GM21576 (cell line): Measurements from ENCODE around the gene CPNE8.

Source experiments
- ATAC-seq: cut with Tn5 transposase; IDR thresholded peaks from one replicate; pipeline ENCODE4 v1.9.1; 2021; ENCODE audit warnings: mild to moderate bottlenecking, moderate library complexity; ENCODE audit not compliant: unreplicated experiment

CPNE8 gene

DNA sequence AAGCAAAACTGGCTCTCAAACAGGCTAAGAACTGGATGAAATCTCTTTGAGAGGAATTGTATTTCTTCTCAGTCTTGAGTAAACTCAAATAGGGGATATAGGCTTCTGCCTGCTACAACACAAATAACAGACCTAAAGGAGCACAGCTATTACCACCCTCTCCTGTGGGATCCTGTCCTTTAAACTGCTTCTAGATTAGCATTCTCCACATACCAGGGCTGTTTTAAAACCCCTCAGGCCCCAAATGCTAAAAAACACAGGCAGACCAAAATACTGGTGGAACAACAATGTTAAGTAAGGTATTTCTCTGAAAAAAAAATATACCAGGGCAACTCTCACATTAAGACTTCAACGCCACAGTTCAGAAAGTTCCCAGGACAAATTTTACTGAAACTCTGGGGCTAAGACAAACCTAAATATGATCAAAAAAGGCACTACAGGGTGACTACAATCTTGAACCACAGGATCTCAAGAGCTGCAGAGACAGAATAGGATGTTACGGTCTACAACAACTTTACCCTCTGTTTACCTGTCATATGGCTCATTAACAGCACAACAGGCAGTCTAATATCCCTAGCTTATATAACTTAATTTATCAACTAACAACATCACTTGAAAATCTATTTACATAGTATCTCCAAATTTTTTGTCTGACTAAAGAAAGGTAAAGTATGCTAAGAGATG lies 7.2 kb downstream of the CPNE8 start:
- ATAC-seq = no peak

DNA sequence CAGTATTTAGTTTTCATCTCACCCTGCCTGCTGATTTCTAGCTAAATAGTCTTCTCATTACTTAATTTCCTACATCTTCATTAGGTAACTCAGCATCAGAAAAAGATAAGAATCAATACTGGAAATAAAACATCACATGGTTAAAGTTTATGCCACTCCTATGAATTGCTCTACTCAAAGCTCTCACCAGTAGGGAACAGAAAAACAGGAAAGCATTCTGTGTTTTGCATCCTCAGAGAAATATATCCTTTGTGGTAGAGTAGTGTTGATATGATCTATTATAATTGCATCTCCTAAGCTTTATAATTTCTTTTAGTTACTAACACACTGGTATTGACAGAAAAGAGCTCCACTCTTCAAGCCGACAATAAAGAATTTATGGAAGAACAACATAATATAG lies 9.9 kb downstream of the CPNE8 start:
- no peak for ATAC-seq

DNA sequence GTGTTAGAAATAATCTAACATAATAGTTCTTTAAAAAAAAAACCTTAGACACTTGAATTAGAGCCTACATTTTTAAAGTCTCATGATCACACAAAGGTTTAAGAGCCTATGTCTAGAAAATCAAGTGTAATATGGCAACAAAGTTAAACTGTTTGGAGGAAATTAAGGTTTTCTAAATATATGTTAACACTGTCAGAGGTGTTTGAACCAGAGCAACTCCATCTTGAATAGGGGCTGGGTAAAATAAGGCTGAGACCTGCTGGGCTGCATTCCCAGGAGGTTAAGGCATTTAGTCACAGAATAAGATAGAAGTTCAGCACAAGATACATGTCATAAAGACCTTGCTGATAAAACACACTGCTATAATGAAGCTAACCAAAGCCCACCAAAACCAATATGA lies 12.4 kb downstream of the CPNE8 start:
- ATAC-seq = no peak

DNA sequence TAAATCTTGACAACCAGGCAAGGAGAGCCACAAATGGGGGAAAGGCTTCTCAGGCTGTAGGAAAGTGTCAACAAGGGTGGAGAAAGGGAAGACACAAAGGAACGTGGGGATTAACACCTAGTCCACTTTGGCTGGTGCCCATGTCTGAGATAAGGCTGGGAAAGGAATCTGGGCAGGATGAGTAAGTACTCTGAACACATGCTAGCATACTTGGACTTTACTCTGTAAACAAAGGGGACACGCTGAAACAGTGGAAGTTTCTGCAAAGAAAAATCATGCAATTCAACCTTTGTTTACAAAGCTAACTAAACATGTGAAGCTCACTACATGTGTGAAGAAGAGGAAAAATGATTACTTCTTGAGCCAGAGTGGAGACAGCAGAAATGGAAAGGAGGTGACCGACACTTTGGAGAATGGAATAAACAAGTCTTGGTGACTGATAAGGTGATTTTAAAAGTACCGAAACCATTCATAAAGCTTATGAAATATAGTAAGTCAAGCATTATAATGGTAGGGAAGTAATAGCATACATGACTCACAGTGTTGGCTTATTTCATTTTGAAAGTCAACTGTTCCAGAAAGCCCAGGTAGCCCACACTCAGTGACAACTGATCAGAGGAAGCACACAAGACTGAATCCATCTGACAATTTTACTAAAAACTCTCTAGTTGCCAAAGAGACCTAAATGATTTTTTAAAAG lies 13.2 kb downstream of the CPNE8 start:
- peak; percentile 71 for ATAC-seq

DNA sequence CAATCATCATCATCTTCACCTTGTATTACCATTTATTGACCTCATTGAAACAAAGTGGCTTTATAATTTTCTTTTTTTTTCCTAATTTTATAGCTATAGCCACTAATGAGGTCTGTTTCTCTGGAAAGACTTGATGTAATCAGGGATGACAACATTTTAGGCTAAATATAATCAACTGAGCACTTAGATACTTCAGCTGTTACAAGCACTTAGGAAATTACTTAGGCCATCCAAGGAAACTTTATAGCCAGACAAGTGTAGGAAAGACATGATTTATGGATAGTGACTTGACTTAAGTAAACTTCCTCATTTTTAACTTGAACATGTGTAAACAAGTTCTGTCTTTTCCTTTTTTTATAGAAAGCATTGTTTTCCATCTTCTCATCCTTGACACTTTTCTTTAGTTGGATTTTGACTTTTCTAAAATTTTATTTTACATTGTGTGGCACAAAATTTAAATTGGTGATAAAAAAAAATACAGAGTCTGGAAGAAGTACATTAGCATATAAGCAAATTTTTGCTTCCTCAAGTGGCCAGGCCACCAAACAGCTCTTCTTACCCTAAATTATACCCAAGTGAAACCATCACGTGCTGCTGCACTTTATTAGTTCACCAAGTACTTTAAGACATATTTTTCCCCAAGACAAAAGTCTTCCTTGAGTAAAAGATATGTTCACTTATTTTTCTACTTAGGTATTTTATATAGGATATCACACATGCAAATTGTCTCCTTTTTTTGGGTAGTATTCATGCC lies 15.1 kb downstream of the CPNE8 start:
- ATAC-seq = no peak

DNA sequence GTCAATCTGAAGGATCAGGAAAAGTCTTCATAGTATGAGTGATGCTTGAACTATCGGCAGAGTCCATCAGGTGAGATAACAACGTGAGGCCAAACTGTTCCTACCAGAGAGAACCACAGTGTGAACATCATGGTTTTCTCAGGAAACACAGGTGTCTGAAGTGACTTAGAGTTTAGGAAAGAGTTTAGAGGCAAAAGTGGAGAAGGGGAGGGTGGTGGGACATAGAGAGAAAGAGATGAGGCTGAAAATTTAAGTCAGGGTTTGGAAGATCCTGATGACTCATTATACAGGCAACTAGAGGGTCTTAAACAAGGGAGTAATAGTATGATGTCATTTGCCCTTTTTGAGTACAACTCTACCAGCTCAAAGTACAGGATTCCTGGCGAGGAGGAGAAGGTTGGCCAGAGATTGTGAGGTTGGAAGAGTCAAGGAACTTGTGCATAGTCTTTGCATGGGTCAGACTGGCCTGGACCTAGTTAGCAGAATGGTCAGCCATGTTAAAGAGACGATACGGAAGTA lies 16.0 kb downstream of the CPNE8 start:
- no peak for ATAC-seq

DNA sequence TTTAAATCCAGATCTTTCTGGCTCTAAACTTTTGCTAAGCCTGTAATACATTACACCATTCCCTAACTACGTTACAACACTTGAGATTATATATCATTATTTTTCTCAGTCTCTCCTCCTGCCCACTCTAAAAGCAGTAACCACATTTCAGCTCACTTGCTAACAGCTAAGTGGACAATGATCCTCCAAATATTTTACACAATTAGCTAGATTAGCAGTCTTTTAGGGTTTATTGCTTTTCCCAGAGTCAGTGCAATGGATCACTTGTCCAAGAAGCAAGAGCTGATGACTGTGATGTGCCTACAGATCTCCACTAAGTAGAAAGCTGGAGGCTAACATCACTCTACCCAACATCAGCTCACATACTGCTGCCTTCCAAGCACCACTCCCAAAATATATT lies 17.6 kb downstream of the CPNE8 start:
- no peak for ATAC-seq

DNA sequence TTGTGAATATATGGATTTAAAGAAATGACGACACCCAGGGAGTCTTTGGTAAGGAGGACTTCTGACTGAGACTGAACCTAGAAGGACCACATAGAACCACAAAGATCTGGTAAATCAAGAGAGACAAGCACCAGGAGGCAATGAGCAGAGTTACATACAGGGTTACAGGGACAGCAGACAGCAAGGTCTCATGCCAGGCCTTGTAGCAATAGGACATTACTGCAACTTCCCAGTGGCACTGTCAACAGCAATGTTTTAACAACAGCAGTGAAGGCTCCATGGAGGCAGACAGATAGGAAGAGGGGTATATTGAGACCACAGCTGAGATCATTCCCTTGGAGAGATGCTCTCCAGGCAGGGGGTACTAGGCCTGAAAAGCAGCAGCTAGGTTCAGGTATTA lies 18.5 kb downstream of the CPNE8 start:
- ATAC-seq = no peak

DNA sequence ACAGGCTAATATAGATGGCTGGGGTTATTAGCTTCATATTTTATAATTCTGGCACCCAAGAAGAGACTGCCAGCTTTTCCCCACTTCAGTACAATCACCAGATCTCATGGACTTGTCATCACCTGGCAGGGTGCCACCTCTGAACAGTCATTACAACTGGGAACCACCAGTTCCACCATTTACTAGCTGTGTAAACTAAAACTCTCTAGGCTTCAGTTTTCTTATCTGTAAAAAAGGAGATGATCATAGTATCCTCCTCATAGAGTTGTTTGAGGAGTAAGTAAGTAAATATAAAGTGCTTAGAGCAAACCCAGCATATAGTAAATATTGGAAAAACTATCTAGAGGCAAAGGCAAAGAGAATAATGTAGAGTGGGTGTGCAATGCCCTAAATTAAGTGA lies 19.3 kb downstream of the CPNE8 start:
- ATAC-seq = no peak

DNA sequence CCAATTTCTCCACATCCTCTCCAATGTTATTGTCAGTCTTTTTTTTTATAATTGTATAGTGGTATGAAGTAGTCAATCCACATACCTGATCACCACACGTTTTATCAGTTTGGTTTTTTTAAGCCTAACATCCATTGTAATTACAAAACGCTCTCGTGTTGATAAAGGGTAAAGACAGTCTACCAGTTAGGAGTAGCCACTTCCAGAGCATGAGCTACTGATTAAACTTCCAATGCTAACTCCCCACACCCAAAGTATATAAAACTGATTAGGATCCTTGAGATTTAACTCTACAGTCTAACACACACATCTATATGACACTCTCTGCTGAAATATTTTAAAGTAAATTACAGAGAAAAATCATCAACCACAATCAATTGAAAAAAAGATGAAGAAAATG lies 20.7 kb downstream of the CPNE8 start:
- ATAC-seq = no peak

DNA sequence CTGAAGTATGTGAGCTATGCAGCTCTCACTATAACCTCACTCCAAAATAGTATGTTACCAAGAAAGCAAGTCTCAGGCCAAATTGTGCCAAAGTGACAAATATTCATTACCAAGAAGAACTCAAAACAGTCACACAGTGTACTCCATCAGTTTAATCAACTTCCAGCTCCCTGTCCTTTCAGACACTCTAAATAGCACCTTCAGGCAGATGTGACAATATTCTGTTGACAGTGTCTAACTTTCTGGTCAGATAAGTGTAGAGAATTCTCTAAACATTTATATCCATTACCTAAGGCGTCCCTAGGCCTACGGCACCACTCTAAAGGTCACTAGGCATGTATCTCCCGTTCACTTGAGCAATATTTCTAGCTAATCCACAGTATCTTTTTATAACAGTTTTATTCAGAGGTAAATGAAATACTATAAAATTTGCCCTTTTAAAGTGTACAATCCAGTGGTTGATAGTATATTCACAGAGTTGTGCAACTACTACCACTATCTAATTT lies 21.7 kb downstream of the CPNE8 start:
- no peak for ATAC-seq

DNA sequence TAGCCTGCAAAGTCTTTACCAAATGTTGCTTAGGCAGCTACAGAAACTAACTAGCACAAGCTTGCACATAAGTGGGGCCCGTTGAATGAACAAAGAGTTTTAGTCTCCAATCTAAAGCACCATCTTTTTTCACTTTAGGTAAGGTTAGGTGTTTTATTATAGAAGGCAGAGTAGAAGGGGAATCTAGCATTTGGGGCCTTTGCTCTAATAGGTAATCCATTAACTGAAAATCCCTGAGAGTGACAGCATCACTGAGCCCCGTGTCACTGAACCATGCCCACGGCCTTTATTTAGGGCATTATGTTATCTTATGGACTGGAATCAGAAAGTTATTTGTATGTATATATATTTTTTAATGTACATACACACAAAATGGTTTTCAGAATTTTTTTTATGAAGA lies 25.1 kb downstream of the CPNE8 start:
- no peak for ATAC-seq

DNA sequence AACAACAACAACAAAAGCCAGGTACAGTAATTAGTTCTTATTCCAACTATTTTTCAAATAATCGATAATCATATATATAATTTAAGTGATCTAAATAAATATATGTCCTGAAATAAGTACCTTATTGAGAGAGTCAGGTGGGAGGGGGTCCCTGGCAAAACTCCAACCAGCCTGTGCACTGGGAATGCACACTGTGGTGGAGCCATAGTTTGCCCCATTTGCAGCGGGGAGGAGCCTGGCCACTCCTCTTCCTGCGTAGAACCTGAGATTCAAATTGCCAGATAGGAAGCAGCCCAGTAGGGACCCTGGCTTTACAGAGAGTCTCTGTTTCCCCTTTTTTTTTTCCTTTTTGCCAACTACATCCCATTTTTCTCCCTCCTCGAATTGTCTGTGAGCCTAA lies 26.4 kb downstream of the CPNE8 start:
- no peak for ATAC-seq

DNA sequence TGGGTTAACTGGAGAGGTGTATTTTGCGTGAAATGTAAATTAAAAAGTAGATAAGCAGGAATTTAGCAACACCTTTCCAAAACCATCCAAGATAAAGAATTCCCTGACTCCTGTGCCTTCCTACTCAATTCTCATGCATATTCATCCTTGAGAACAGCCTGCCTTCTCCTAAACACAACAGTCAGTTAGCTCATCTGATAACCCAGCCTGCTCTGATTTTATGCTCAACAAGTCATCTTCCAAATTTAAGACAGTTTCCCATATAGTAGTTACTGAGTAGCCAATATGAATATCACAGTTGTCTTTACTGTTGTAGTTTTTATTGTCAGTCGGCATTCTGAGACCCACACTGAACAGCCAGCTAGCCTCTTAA lies 27.1 kb downstream of the CPNE8 start:
- ATAC-seq = no peak

DNA sequence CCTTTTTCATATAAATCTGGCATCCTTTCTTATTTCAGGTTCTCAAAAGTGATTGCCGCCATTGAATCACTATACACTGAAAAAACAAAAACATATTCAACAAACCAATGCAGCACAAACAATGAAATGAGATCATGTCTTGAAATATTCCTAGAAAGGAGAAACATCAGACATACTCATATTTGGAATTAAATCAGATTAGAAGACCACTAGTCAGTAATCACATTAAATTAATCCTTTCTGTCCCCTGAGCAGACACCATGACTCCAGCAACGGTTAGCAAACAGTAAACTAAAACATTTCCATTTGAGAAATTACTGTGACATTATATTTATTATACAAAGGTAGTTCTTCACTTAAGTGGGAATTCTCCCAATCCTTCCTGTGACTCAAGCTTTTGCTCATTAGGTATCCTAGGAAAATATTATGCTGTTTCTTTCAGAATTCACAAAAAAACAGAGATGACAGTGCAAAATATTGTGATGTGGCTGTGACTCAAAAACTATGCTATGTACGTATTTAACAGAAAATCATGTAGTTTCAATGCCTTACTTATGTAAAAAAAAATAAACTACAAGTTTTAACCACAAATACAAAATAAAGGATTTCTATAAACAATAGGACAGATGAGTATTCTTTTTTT lies 29.7 kb downstream of the CPNE8 start:
- ATAC-seq = no peak

DNA sequence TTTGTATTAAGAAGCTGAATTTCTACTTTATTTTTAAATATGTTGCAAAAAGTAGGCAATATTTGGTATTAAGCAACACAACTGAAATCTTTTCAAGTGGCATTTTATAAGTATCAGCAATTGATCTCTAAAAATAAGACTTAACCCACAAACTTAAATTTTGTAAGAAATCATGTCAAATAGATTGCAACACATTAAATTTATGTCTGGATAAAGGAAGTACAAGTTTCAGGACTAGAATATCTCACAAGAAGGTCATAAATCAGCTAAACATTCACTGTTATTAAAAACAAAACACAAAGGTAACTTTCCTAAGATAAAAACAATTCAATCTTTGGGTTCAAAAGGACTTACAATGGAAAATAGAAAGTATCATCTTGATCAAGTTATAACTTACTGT lies 32.8 kb downstream of the CPNE8 start:
- no peak for ATAC-seq

DNA sequence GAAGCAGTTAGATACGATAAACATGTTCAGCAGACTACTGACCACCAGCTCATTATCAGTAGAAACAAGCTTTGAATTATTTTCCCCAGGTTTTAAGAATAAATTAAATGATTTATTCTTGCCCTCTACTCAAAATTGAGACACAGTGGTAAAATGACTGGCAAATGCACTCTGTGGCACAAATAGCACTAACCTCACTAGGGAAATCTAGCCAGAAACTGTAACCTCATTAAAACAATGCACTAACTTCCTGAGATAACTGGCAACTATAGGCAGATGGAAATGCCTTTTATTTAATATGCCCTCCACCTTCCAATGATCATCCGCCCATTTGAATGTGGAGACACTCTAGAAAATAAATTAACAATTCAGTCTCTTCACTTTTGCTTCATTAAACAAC lies 33.2 kb downstream of the CPNE8 start:
- no peak for ATAC-seq

DNA sequence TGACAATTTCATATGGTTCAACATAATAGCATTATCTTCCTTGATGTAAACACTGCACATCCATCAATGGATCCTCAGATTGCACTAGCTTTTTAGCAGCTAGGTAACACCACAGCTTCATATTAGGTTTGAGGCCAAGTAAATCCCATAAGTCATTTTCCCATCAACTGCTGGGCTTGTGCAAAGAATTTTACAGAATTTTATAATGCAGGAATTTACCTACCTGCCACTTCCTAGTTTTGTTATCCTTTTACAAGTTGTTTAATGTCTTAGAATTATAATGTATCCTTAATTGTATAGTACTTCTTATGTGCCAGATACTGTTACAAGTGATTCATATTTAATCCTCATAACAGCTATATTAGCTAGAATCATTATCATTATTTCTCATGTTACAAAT lies 36.4 kb downstream of the CPNE8 start:
- ATAC-seq = no peak

DNA sequence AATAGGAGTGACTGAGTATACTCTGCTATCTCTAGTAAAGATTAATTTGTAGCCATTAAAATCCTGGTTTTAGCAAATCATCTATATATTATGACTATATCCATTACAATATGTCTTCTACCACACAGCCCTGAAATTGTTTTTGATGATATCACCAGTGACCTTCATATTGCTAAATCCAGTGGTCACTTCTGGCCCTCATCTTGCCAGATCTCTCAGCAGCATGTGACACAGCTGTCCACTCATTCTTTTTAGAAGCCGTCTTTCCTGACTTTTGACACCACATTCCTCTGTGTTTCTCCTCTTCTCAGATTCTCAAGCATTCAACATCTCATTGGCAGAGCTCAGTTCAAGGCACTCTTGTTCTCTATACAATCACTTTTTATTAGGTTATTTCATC lies 54.9 kb downstream of the CPNE8 start:
- ATAC-seq = no peak

DNA sequence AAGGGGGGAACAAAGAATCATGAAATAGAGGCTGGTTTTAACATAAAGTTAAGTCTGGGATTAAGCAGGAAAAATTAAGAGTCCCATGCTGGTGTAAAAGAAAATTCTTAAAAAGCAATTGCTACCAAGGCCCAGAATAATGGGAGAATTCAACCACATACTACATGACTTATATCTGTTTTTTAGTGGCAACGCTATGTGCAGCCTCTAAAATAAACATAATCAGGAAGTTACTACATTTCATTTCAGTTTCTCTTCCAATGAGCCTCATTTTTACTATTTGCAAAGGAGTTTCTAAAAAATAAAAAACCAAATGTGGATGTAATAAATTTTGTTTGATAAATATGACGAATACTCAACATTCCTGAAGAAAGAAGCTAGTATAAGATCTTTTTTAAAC lies 58.1 kb downstream of the CPNE8 start:
- ATAC-seq = no peak

DNA sequence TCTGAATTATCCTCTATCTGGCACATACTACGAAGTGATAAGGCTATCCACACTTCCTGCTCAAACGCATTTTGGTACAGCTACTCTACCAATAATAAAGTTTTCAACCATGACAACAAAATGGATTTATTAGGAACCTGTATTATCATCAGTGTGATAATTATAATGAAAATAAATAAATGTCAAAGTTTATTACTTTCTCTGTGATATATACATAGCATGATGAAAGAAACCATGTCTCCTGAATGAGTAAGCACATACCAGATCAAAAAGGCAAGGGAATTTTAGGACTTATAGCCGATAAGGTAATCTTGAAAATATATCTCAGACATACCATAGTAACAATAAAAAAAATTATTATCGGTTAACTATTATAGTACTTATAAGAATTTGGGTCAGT lies 61.1 kb downstream of the CPNE8 start:
- ATAC-seq = no peak
